Epithelial cell of proximal tubule (primary cell): Measurements from ENCODE around the gene CCDC85B. TPM values are rescaled to one million over a fixed set of nuclear protein-coding genes. Genes with fewer than 3 reads are reported as not detected.

Source experiments
- DNase-seq: peaks from one replicate; pipeline ENCODE4 v3.0.0-alpha.2; 2011; ENCODE audit warnings: low read depth
- H3K4me3 ChIP-seq: 2 replicates; pipeline ENCODE4 v1.5.1; 2011; ENCODE audit warnings: low read depth, mild to moderate bottlenecking, low read length
- CTCF ChIP-seq: conservative IDR thresholded peaks from 2 replicates; pipeline ENCODE4 v1.5.1; 2012; ENCODE audit warnings: low read depth, mild to moderate bottlenecking, low read length
- total RNA-seq: library from RNA; depleted of rRNA; stranded (reverse); fragments of >200 nt; gene quantifications from 2 replicates; pipeline ENCODE4 v1.2.3, GENCODE V29; 2015

Gene CCDC85B
- total RNA-seq, 1 donor from 2014 or later = 94.2 TPM

GRCh38 chr11:65907878-65908277, 17.4 kb downstream of the CCDC85B start:
- no peak for TF ChIP-seq CTCF

GRCh38 chr11:65911682-65912568, 21.5 kb downstream of the CCDC85B start:
- peak; percentile 32 for TF ChIP-seq CTCF
- no peak overlapping the region for H3K4me3 ChIP-seq
- no peak for DNase-seq

More at GRCh38 chr11:65907878-65908277, 17.4 kb downstream of the CCDC85B start:
- no peak overlapping the region for H3K4me3 ChIP-seq
- DNase-seq = no peak

- DNase-seq = no peak
- H3K4me3 ChIP-seq = no peak overlapping the region
- TF ChIP-seq CTCF = no peak
These were observed 22.4 kb downstream of the CCDC85B start for GRCh38 chr11:65912845-65913244.

- no peak for TF ChIP-seq CTCF
- DNase-seq = no peak
- no peak overlapping the region for H3K4me3 ChIP-seq
These were observed 24.8 kb downstream of the CCDC85B start for GRCh38 chr11:65915101-65915820.

- DNase-seq = peak; percentile 75
- peak overlapping the region; percentile 5 for H3K4me3 ChIP-seq
- no peak for TF ChIP-seq CTCF
These were observed 25.4 kb downstream of the CCDC85B start for GRCh38 chr11:65915821-65916251.

- H3K4me3 ChIP-seq = peak overlapping the region; percentile 5
- TF ChIP-seq CTCF = no peak
These were observed 25.9 kb downstream of the CCDC85B start for GRCh38 chr11:65916391-65916790.

More at GRCh38 chr11:65916391-65916790, 25.9 kb downstream of the CCDC85B start:
- DNase-seq = no peak
